Activated naive CD4-positive, alpha-beta T cell treated with anti-CD3 and anti-CD28 coated beads, Interleukin-2, amount 50 U/mL, for 16 hours (primary cell): ENCODE measurements around the gene ZNF343.
"Not testable (repeated sequence)": the region's sequence is repeated elsewhere in the genome, so short reads cannot be mapped to it uniquely, and the experiment has no call there.

Experiments
- DNase-seq: peaks from one replicate; pipeline ENCODE4 v3.0.0-alpha.2; 2020

Gene ZNF343

DNA sequence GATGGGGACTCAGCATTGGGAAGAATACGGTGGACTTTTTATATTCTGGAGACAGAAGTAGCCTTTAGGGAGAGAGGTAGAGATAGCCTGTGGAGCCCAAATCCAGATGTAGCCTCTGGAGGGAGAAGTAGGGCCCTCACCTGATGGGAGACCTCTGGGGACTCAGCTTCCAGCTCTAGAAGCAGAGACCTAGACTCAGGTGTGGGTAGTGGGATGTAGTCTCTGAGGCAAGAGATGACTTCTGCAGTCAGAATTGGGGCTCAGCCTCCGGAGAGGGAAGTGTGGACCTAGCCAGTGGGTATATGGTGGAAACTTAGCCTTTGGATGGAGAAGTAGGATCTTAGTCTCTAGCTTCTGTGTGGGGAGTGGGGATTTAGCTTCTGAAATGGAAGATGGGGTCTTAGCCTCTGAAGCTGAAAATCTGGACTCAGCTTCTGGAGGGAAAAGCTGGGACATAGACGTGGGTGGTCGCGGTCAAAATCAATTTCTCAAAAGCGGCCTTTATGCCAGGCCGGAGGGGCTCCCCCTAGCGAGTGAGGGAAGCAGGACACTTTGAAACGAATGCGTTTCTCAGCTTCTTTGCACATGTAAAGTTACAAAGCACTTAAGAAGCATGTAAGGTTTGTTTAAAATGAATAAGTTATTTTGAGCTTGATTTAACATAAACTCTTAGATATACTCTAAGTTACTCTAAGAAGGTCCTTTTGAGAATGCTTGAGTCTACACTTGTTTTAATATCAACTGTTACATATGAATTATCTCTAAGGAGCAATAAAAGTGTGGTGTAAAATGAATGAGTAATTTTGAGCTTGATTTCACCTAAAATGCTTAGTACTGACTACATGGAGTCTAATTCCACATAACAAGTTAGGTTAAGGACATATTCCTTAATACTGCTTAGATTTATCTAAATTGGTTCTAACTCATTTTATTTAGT, 12.9 kb upstream of the ZNF343 start:
- DNase-seq: peak; percentile 58

DNA sequence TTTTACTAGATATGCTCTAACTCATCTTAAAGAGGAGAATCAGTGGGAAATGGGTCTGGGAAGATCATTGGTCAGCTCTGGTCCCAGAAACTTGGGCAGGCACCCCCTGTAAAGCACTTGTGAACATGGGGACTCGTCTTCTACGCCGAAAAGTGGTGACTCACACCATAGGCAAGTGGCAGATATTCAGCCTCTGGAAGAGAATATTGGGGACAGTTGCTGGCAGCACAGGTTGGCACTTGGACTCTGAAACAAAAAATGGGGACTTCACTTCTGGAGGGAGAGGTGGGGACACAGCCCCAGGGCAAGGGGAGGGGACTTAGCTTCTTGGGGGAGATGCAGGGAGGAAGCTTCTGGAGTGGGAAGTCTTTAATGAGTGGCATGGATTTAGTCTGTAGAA, 11.9 kb upstream of the ZNF343 start:
- no peak for DNase-seq

GRCh38 chr20:2519115-2519809, 10.5 kb upstream of the ZNF343 start:
- DNase-seq: no peak

DNA sequence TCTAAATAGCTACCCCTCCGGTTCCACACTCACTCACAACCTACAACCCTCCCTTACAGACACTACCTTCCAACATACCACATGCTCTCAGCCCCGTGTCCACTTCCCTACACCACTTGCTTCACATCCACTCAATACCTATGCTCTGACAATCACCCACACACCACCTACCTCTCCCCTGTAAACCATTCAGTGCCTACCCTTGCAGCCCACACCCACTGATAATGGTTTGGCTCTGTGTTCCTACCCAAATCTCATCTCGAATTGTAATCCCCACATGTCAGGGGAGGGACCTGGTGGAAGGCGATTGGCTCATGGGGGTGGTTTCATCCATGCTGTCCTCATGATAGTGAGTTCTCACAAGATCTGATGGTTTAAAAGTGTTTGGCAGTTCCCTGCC, 9.8 kb upstream of the ZNF343 start:
- no peak for DNase-seq

- DNase-seq: no peak
Measured at GRCh38 chr20:2518096-2518495, 9.4 kb upstream of the ZNF343 start.

DNA sequence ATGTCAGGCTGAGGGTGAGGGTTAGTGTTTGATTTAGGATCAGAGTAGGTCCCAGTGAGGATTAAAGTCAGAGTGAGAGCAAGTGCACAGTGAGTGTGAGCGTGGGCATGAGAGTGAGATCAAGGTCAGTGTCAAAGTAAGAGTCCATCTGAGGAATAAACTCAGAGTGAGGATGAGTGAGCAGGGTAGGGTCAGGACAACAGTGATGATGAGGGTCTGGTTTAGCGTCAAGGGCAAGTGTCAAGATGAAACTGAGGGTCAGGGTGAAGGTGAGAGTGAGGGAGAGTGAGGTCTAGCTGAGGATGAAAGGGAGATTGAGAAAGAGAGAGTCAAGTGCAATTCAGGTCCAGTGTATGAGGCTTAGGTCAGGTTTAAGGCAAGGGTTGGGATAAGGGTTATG, 7.7 kb upstream of the ZNF343 start:
- DNase-seq: no peak

DNA sequence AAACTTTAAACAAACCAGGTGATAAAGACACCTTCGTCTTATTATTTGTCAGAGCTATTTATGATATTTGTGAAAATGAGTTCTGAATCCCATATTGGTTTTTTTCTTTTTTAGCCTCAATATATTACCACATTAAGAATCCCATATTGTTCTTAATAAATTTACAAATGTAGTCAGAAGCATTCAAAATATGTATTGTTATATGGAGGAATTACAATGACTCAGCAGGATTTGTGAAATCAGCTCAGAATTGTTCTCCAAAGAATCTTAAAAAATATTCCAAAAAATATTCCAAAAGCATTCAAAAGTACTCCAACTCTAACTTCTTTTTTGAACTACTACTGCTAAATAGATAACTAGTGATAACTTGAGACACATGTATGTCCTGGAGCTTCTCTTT, 6.5 kb upstream of the ZNF343 start:
- DNase-seq: no peak

DNA sequence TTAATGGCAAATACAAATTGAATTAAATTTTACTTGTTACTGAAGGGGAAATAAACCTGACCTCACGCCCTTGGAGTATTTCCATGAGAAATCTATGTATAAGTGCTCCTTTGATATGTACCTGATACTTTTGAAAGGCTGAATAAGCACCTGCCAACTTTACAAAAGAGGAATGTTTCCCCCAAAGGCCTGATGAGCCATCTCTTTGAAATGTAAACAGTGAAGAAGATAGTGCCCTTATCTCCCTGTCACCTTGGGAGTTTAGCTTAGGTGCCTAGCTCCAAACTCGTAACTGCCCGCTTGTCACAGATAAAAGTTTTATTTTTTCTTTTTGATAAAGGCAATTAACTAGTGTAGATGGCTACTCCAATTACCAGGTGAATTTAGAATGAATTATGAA, 1.1 kb upstream of the ZNF343 start:
- DNase-seq: no peak

GRCh38 chr20:2509468-2509781, 710 bp upstream of the ZNF343 start:
- DNase-seq: no peak

GRCh38 chr20:2507875-2508630, 662 bp downstream of the ZNF343 start:
- peak; percentile 14 for DNase-seq

GRCh38 chr20:2507464-2507863, 1.3 kb downstream of the ZNF343 start:
- no peak for DNase-seq

DNA sequence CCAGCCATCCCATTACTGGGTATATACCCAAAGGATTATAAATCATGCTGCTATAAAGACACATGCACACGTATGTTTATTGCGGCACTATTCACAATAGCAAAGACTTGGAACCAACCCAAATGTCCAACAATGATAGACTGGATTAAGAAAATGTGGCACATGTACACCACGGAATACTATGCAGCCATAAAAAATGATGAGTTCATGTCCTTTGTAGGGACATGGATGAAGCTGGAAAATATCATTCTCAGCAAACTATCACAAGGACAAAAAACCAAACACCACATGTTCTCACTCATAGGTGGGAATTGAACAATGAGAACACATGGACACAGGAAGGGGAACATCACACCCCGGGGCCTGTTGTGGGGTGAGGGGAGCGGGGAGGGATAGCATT, 2.3 kb downstream of the ZNF343 start:
- DNase-seq: not testable (repeated sequence)

GRCh38 chr20:2504803-2505202, 3.9 kb downstream of the ZNF343 start:
- not testable (repeated sequence) for DNase-seq

GRCh38 chr20:2502808-2503384, 5.8 kb downstream of the ZNF343 start:
- DNase-seq: not testable (repeated sequence)

GRCh38 chr20:2485661-2486060, 23.1 kb downstream of the ZNF343 start:
- DNase-seq: no peak

DNA sequence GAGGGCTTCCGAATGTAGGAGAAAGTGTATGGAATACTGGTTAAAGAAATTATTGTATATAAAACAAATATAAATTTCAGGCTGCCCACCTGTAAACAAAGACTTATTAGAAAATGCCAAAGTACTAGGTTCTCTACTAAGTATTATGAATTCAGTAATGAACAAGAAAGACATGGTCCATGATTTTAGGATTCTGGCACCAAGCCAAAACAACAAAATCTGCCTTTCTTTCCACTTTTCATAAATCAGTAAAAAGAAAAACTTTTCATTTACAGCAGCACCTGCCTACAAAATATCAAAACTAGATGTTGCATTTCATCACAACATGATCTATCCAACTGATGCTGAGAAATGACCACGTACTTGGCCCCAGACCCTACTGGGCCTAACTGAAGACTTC, 23.6 kb downstream of the ZNF343 start:
- DNase-seq: no peak

- no peak for DNase-seq
Measured at GRCh38 chr20:2483504-2483903, 25.2 kb downstream of the ZNF343 start.

- DNase-seq: no peak
Measured at GRCh38 chr20:2480381-2480780, 28.3 kb downstream of the ZNF343 start.

- no peak for DNase-seq
Measured at GRCh38 chr20:2476742-2477615, 31.7 kb downstream of the ZNF343 start.

DNA sequence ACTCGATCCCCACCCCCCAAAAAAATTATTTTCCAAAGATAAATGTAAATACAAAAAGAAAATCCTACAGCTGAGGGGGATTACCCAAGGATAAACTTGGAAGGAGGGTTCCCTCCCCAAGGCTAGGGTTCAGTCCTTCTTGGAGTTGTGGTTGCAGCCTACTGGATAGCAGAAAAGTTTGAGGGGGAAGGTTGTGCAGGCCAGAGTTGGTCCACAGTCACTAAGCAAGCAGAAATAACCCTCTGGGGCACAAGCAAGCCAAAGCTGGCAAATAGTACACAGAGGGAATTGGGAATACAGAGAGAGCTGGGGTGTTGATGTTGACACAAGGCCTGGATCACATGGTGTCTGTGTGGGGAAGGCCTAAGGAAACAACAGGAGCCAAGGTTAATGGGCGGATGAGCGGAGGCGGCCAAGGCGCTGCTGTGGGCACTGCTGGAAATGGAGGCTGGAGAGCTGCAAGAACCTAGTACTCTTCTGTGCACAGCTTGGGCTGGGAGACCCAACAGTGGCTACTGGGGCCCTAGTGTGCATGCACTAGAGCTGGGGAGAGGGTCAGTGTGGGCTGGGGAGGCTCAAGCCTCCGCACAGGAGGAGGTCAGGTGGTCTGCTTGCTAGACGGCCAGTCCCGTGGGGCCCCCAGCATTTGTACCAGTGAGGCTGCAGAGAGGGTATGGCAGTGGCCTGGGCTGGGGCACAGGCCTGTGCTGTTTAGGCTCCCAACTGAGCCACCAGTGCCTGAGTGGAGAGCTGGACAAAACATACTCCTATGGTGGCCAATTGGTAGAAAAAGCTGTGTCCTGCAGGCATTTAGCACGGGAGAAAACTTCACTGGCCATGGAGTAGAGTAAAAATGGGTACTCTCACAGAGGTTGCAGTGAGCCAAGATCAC, 32.6 kb downstream of the ZNF343 start:
- DNase-seq: no peak

- DNase-seq: no peak
Measured at GRCh38 chr20:2473516-2473915, 35.2 kb downstream of the ZNF343 start.
